ENCODE data around the gene CERS6. TPM values are rescaled to one million over a fixed set of nuclear protein-coding genes. Genes with fewer than 3 reads are reported as not detected.

CERS6 gene
- total and polyA plus RNA-seq, 2 experiments from 2014 or later: 7.4 to 35.0 TPM

DNA sequence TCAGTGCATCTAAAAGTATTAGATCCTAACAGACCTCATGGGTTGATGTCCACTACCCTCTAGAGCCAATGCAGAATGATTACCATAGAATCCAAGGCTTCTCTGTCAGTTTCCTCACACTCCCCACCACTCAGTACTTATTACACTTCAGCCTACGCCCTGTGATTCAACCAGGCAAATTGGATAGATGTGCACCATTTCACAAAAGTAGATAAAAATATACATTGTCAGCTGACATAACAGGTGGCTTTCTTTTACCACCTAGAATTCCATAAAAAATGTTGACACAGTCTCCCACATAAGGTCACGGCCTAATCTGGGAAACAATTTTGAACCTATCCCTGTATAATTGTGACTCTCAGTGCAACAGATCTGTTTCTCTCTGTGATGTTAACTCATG lies 144.9 kb downstream of the CERS6 start:
- H3K27me3 Mint-ChIP-seq (ENCODE audit: insufficient read depth, low read depth, poor library complexity): peaks cover 7% of the 10 kb centered on the region
- peaks cover 23% of the 10 kb centered on the region for H3K9me3 Mint-ChIP-seq
- Histone ChIP-seq H3F3A (replicated peaks; ENCODE audit: low read depth) (no peaks in the 10 kb centered on the region), H3K9me2 (ENCODE audit: insufficient read depth) (no peaks in the 10 kb centered on the region), H3K4me3 (no peak overlapping the region), H4K20me1 (replicated peaks; ENCODE audit: insufficient read depth) (no peaks in the 10 kb centered on the region), H3K4me1 (ENCODE audit: insufficient read depth) (peaks cover 6% of the 10 kb centered on the region; the same call in 1 of the 2 replicates), H2AFZ (no peak overlapping the region), H3K36me3 (ENCODE audit: insufficient read depth) (no peaks in the 10 kb centered on the region), H3K79me2 (replicated peaks; ENCODE audit: insufficient read depth) (peaks cover 28% of the 10 kb centered on the region), H3K4me2 (no peak overlapping the region), H3K27ac (ENCODE audit: low read depth) (no peak overlapping the region), H3K27me3 (ENCODE audit: insufficient read depth) (no peaks in the 10 kb centered on the region)
- peaks cover 20% of the 10 kb centered on the region for H3K4me1 Mint-ChIP-seq
- H3K27ac Mint-ChIP-seq: no peak overlapping the region
- H3K36me3 Mint-ChIP-seq (ENCODE audit: low read depth): peaks cover 27% of the 10 kb centered on the region
- no peak for ATAC-seq
- DNase-seq (ENCODE audit: low spot score): no peak
- no peak overlapping the region for H3K4me3 Mint-ChIP-seq
- TF ChIP-seq NANOG (IDR thresholded peaks at IDR 0.05; ENCODE audit: borderline replicate concordance) (no peak), CREB1 (CRISPR knock-in tag; IDR thresholded peaks at IDR 0.05; ENCODE audit: low read depth) (no peak), ZNF114 (CRISPR knock-in tag; IDR thresholded peaks at IDR 0.05) (no peak), ZNF462 (CRISPR knock-in tag; IDR thresholded peaks at IDR 0.05) (no peak), POLR2AphosphoS5 (IDR thresholded peaks at IDR 0.05; ENCODE audit: low read depth) (no peak), EZH2 (IDR thresholded peaks at IDR 0.05; ENCODE audit: low read depth, unreplicated experiment) (no peak), EZH2phosphoT487 (IDR thresholded peaks at IDR 0.05; ENCODE audit: unreplicated experiment) (no peak), STAT1 (IDR thresholded peaks at IDR 0.05; ENCODE audit: unreplicated experiment) (no peak), JUNB (IDR thresholded peaks at IDR 0.05; ENCODE audit: unreplicated experiment) (no peak), REST (IDR thresholded peaks at IDR 0.05; ENCODE audit: unreplicated experiment) (no peak), ZNF331 (CRISPR knock-in tag; IDR thresholded peaks at IDR 0.05; ENCODE audit: low read depth) (no peak), ETS1 (IDR thresholded peaks at IDR 0.05) (no peak)
- TF ChIP-seq, protein P1, sequence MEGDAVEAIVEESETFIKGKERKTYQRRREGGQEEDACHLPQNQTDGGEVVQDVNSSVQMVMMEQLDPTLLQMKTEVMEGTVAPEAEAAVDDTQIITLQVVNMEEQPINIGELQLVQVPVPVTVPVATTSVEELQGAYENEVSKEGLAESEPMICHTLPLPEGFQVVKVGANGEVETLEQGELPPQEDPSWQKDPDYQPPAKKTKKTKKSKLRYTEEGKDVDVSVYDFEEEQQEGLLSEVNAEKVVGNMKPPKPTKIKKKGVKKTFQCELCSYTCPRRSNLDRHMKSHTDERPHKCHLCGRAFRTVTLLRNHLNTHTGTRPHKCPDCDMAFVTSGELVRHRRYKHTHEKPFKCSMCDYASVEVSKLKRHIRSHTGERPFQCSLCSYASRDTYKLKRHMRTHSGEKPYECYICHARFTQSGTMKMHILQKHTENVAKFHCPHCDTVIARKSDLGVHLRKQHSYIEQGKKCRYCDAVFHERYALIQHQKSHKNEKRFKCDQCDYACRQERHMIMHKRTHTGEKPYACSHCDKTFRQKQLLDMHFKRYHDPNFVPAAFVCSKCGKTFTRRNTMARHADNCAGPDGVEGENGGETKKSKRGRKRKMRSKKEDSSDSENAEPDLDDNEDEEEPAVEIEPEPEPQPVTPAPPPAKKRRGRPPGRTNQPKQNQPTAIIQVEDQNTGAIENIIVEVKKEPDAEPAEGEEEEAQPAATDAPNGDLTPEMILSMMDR (conservative IDR thresholded peaks at IDR 0.05; ENCODE audit: low read depth in 2 of 2): no peak
